ENCODE data around the gene HYPK.
A peak's percentile ranks its signal among the peaks of the same experiment; 100 is the strongest.
"Not testable (repeated sequence)": the region's sequence is repeated elsewhere in the genome, so short reads cannot be mapped to it uniquely, and the experiment has no call there.

HYPK gene

DNA sequence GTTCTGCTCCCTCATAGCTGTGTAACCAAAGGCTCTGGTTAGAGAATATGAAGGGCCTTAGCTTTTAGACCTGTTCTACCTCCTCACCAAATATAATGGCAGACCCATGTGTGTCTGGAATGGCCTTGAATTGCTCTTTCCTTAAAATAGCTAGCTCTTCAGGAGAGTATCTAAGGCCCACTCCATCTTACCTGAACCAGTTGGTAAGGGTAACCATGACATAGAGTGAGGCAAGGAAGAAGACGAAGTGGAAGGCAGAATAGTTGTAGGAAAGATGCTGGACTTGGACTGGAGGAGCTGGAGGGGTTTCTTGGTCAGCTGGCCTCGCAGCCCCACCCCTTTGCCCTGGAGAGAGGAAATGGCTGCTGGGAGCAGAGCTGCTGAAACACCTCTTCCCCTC, 5.2 kb upstream of the HYPK start:
- DNase-seq (ENCODE audit: low read depth in 2 of 2), result no peak

DNA sequence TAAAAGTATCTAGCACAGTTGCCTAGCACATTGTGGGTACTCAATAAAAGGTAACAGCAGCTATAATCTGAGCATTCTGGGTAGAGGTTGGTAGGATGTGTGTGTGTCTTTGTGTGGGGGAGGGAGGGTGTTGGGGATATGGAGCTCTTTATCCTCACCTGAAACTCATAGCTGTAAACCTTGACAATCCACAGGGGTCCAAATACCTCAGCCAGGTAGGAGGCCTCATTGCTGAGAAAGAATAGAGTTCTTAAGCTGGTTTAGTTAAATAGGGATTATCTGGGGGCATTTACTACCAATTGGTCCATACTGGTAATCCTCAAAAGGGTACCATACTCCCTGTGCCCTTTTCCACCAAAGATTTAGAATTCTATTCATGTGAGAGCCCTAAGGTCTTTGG, 4.4 kb upstream of the HYPK start:
- DNase-seq (ENCODE audit: low read depth in 2 of 2), result no peak

DNA sequence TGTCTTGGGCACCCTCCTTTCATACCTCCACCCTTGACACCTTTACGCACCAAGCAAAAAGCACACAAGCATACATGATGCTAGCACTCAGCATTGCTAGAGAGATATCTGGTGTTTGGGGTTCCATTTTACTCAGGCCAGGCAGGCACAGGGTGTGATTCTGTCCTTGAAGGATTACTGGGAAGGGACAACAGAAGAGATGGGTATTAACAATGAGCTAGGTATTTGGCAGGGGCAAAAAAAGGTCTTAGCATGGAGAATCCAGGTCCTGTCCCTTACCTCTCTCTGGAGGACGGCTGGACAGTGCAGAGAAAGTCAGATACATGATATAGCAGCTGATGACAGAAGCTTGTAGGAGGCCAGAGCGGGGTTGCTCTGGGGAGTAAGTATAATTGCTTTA, 3.8 kb upstream of the HYPK start:
- no peak for DNase-seq (ENCODE audit: low read depth in 2 of 2)

DNA sequence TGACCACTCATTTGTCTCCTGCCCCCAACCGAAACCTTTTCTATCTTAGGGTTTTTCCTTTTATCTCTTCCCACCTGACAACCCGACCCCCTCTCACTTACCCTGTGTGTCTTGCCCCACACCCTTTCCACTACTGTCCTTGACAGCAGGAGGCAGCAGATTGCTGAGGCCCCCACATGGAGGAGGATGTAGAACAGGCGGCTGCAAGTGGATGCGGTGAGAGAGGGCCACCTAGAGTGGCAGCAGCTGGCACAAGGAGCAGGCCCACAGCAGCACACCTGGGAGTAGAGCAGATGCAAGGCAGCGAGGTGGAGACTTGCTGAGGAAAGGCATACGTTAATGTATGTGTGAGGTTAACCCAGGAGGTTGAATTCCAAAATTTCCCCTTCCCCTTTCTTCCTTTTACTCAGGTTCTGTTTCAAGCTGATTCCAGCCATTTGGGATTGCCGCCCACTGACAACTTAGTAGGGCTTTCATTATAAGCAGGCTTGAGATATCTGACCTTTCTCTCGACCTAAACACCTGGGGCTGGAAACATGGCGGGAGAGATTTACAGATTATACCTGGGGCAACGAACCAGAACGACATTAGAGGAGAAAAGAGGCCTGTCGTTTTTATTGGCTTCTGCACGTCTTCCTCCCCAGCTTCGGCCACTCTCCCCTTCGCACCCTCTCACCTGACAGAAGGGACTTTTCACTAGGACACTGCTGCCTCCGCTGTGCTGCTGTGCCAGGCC, 1.0 kb upstream of the HYPK start:
- no peak for DNase-seq (ENCODE audit: low read depth in 2 of 2)

DNA sequence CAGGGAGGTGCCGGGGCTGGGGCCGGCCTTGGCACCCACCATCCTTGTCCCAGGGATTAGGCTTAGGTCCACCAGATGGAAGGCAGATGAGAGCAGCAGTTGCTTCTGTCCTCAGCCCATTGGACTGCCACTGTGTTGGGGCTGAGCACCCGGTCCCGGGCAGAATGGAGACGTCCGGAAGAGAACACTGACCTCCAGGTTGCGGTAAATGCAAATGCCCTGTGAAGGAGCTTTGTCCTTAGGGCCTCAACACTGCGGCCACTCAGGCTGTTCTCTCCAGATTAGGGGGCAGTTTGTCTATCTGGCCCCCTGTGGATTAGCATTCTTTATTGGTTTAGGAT, 484 bp upstream of the HYPK start, which contains the start of gene SERINC4:
SERINC4 (minus strand) TSS at position 276 of the 341 bp plus-strand sequence; CDS start at position 42, 234 bp downstream.
- no peak for DNase-seq (ENCODE audit: low read depth in 2 of 2)

DNA sequence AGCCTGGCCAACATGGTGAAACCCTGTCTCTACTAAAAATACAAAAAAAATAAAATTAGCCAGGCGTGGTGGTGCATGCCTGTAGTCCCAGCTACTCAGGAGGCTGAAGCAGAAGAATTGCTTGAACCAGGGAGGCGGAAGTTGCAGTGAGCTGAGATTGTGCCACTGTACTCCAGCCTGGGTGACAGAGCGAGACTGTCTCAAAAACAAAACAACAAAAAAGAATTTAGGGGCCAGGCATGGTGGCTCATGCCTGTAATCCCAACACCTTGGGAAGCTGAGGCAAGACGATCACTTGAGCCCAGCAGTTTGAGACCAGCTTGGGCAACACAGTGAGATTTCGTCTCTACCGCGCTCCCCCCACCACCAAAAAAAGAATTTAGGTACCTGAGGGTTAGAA, 2.3 kb downstream of the HYPK start:
- DNase-seq (ENCODE audit: low read depth in 2 of 2), result not testable (repeated sequence)

DNA sequence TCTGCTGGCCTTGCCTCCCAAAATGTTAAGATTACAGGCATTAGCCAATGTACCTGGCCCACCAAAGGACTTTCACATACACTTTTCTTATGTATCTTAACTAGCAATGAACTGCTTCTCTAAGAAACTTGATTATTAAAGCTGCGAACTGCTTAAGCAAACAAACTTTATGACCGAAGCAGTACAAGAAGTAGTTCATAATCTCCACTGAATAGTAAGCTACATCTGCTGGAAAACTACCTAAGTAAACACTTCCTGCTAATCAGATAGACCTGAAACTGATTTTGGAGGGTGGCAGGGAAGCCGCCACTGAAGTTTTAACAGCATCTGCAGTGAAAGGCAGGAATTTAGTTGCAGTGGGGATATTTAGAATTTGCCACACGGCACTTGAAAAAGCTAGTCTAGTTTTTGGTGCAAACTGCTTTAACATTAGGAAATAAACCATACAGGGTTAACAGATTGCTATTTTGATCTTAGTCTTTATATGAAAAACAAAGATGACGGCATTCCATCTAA, 8.1 kb downstream of the HYPK start:
- DNase-seq (ENCODE audit: low read depth in 2 of 2), result no peak

DNA sequence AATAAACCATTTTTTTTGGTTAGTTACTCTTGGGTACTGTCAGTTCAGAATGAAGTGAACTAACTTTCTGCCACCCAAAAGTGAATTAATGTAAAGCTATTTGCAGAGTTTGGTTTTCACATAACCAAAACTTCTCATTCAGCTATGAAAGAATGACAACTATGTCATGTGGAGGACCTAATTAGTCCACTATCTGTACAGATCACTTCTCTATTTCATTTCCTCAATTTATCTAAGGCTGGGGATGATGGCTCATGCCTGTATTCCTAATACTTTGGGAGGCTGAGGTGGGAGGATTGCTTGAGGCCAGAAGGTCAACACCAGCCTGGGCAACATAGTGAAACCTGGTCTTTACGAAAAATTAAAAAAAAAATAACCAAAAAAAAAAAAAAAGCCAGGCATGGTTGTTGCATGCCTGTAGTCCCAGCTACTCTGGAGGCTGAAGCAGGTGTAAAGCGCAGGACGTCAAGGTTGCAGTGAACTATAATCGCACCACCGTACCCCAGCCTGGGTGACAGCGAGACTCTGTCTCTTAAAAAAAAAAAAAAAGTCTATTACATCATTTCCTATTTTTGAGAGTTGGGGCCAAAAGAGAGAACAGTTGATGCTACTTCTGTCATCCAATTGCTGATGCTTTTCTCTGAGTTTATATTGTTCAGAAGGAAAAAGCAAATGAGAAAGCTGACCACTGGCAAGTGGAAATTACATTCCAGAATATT, 8.7 kb downstream of the HYPK start:
- no peak for DNase-seq (ENCODE audit: low read depth in 2 of 2)

DNA sequence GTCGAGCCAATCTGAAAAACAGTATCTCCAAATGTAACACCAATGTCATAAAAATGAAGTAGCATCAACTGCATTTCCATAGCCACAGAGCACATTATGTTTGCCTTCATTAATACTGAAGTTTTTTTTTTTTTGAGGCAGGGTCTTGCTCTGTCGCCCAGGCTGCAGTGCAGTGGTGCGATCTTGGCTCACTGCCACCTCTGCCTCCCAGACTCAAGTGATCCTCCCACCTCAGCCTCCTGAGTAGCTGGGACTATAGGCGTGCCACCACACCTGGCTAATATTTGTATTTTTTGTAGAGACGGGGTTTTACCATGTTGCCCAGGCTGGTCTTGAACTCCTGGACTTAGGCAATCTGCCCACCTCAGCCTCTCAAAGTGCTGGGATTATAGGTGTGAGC, 14.7 kb downstream of the HYPK start:
- not testable (repeated sequence) for DNase-seq (ENCODE audit: low read depth in 2 of 2)

DNA sequence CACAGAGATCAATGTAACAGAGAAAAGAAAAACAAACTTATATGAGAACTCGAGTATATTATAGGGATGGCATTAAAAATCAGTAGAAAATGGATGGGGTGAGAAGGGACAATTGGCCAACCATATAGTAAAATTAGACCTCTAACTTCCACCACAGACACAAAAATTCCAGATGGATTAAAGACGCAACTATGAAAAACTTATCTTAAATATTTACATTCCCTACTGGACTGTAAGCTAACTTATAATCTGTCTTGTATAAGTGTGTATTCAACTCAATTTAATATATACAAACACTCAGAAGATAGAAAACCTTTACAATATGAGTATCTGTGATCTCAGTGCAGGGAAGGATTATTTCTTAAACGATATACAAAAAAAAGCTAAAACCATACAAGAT, 21.1 kb downstream of the HYPK start:
- no peak for DNase-seq (ENCODE audit: low read depth in 2 of 2)

DNA sequence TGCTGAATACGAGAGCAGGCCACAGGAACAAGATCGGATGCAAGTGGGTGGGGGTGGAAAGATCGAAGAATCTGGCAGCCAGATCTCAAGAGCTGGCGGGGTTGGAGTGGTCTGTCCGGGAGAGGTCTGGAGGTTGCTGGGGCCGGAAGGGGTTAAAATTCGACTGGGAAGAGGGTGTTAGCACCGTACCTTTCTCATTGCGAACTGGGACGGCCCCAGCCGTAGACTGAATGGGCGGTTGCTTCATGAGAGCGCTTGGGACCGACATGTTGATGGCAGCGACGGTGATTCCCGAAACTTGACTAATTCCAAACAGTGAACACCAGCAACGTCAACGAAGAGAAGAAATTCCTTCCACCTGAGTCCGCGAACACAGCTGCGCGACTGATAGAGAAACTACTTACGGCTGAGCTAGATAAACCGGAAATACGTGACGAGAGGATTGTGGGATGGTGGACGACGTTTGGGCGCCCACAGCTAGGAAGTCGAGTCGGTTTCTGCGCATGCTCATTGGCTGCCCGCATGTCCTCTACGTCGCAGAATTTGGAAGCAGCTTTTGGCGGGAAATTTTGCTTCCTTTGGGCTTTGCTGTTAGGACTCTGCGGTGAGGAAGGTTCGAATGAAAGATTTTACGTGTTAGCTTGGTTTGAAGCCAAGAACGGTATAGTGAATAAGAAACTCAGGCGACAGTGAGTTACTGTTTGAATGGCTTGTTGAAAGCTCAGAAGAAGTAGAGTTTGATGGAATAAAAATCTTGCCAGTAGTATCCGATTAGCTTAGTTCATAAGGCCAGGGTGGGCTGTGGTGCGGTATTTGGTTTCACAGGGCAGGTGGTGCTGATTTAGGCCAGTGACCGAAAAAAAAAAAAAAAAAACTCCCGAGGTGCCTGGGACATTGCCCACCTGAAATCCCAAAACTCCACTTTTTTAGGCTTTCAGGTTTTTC, 24.2 kb downstream of the HYPK start, which contains the start of gene MFAP1:
MFAP1 (minus strand) TSS at position 389 of the 945 bp plus-strand sequence; CDS start at position 268, 121 bp downstream.
- DNase-seq (ENCODE audit: low read depth in 2 of 2), result peak; percentile 78 to 91

DNA sequence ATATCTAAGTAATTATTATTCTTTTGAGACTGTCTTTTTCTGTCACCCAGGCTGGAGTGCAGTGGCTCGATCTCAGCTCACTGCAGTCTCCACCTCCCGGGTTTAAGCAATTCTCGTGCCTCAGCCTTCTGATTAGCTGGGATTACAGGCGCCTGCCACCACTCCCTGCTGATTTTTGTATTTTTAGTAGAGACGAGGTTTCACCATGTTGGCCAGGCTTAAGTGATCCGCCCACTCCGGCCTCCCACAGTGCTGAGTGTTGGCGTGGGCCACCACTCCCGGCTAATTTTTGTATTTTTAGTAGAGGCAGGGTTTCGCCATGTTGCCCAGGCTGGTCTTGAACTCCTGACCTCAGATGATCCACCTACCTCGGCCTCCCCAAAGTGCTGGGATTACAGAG, 24.9 kb downstream of the HYPK start:
- not testable (repeated sequence) for DNase-seq (ENCODE audit: low read depth in 2 of 2)

DNA sequence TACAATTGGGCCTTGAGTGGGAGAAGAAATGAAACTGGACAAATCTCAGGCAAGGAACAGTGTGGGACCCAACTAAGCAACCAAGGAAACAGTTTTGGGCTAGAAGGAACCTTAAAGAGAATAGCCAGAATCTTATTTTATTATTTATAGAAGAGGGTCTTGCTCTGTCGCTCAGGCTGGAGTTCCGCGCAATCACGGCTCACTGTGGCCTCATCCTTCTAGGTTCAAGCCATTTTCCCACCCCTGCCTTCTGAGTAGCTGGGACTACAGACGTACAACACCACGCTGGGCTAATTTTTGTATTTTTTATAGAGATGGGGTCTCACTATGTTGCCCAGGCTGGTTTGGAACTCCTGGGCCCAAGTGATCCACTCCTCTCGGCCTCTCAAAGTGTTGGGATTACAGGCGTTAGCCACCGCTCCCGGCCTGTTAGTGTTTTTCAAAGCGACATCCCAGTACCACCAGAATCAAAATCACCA, 25.7 kb downstream of the HYPK start:
- no peak for DNase-seq (ENCODE audit: low read depth in 2 of 2)

DNA sequence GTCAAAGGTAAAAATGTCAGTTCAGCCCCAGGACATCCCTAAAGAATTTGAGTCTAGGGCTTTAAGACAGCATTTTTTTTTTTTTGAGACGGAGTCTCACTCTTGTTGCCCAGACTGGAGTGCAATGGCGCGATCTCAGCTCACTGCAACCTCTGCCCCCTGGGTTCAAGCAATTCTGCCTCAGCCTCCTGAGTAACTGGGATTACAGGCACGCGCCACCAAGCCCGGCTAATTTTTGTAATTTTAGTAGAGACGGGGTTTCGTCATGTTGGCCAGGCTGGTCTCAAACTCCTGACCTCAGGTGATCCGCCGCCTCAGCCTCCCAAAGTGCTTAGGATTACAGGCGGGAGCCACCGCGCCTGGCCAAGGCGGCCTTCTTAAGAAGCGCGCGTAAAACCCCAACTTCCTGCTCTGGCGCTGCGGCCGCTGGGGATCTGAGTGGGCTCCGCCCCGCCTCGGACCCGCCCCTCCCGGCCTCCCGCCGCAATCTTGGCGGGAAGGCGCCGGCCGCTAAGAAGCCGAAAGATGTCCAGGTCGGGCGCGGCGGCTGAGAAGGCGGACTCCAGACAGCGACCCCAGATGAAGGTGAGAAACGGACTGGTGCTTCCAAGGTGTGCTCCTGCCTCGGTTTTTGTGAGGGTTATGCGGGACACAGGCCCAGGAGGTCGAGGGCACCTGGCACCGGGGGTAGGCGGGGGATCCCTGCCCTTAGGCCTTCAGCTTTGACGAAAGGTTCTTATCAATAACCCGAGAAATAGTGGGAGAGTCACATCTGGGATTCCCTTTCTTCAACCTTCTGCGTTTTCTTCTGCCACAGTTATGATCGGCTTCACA, 26.3 kb downstream of the HYPK start, which contains the start of gene WDR76:
WDR76 (plus strand) TSS at position 495 of the 834 bp plus-strand sequence; CDS start at position 526, 31 bp downstream.
- DNase-seq (ENCODE audit: low read depth in 2 of 2), result peak; percentile 39 to 47

DNA sequence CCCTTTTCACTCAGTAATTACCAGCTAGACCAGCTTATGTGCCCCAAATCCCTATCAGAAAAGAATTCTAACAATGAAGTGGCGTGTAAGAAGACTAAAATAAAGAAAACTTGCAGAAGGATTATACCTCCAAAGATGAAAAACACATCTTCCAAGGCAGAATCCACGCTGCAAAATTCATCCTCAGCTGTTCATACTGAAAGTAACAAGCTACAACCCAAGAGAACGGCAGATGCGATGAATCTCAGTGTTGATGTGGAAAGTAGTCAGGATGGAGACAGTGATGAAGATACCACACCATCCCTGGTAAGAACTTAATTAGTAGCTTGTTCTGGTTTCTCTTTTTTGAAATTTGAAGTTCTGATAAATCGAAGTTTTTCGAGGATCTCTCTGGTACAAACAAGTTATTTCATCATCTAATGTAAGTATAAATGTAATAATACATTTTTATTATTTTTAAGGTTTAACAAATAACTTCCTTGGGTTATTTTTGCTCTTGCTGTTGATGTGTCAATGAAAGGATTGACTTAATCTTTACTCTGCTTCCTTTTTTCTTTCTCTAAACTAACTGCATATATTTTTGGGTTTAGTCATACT, 27.8 kb downstream of the HYPK start:
- no peak for DNase-seq (ENCODE audit: low read depth in 2 of 2)

DNA sequence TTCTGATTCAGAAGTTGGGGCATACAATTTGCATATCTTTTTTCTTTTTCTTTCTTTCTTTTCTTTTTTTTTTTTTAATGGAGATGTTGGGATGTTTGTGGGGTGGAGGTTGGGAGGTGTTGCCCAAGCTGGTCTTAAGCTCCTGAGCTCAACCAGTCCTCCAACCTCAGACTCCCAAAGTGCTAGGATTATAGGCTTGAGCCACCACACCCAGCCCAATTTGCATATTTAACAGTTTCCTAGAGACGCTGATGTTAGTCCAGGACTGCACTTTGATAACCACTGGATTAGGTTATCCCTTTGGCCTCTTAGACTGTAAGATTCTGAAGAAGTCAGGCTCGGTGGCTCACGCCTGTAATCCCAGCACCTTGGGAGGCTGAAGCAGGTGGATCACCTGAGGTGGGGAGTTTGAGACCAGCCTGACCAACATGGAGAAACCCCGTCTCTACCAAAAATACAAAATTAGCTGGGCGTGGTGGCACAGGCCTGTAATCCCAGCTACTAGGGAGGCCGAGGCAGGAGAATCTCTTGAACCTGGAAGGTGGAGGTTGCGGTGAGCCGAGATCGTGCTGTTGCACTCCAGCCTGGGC, 29.6 kb downstream of the HYPK start:
- DNase-seq (ENCODE audit: low read depth in 2 of 2), result not testable (repeated sequence)

DNA sequence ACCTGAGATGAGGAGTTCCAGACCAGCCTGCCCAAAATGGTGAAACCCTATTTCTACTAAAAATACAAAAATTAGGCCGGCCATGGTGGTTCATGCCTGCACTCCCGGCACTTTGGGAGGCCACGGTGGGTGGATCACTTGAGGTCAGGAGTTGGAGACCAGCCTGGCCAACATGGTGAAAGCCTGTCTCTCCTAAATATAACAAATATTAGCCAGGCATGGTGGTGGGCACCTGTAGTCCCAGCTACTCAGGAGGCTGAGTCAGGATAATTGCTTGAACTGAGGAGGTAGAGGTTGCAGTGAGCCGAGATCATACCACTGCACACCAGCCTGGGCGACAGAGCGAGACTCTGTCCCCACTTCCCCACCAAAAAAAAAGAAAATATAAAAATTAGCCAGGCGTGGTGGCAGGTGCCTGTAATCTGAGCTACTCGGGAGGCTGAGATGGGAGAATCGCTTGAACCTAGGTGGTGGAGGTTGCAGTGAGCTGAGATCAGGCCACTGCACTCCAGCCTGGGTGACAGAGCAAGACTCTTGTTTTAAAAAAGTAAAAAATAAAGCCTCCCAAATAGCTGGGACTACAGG, 30.4 kb downstream of the HYPK start:
- DNase-seq (ENCODE audit: low read depth in 2 of 2), result not testable (repeated sequence)

DNA sequence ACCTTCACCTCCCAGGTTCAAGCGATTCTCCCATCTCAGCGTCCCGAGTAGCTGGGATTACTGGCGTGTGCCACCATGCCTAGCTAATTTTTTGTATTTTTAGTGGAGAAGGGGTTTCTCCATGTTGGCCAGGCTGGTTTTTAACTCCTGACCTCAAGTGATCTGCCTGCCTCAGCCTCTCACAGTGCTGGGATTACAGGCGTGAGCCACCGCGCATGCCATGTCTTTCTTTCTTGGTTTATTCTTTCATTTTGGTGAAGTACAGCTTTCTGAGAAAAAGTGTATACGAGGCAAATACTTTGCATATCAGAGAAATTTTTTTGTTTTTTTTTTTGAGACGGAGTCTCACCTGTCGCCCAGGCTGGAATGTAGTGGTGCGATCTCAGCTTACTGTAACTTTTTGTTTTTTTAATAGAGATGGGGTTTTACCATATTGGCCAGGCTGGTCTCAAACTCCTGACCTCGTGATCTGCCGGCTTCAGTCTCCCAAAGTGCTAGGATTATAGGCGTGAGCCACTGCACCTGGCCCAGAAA, 31.2 kb downstream of the HYPK start:
- not testable (repeated sequence) for DNase-seq (ENCODE audit: low read depth in 2 of 2)

DNA sequence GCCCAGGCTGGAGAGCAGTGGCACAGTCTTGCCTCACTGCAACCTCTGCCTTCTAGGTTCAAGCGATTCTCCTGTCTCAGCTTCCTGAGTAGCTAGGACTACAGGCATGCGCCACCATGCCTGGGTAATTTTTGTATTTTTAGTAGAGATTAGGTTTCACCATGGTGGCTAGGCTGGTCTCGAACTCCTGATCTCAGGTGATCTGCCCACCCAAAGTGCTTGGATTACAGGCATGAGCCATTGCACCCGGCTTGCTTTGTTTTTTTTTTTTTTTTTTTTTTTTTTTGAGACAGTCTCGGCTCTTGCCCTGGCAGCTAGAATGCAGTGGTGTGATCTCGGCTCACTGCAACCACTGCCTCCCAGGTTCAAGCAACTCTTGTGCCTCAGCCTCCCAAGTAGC, 32.1 kb downstream of the HYPK start:
- DNase-seq (ENCODE audit: low read depth in 2 of 2), result not testable (repeated sequence)
